AG09319 (cell line): ENCODE data around the gene TROAP.
"Not testable (repeated sequence)": the region's sequence is repeated elsewhere in the genome, so short reads cannot be mapped to it uniquely, and the experiment has no call there.

Source experiments
- DNase-seq: peaks from one replicate; pipeline ENCODE4 v3.0.0-alpha.2; 2010; ENCODE audit warnings: low read depth; ENCODE audit errors: extremely low read depth
- CTCF ChIP-seq: IDR thresholded peaks from 2 replicates; pipeline ENCODE4 v1.5.1; 2011; ENCODE audit warnings: low read depth, mild to moderate bottlenecking, inconsistent platforms, low read length, moderate library complexity

TROAP gene

DNA sequence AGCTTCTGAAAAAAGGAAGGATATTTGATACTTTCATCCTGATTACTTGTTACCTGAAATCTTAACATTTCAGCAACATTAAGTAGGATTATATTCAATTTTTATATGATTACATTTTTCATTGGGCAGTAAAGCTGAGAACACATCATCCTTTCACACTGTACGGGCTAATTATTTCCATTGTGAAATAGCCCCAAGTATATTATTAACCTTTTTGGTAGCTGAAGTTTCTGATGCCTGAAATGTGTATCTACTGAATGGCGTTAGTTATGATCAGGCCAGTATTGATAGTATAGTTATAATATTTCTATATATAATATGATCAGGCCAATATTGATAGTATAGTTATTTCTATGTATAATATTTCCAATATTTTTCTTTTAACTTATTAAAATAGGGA, 54.3 kb downstream of the TROAP start:
- TF ChIP-seq CTCF: no peak

GRCh38 chr12:49380184-49380583, 57.1 kb downstream of the TROAP start:
- DNase-seq: not testable (repeated sequence)

More for the DNA sequence above, 54.3 kb downstream of the TROAP start:
- DNase-seq: no peak
